ENCODE results near the gene OPRM1.

DNA sequence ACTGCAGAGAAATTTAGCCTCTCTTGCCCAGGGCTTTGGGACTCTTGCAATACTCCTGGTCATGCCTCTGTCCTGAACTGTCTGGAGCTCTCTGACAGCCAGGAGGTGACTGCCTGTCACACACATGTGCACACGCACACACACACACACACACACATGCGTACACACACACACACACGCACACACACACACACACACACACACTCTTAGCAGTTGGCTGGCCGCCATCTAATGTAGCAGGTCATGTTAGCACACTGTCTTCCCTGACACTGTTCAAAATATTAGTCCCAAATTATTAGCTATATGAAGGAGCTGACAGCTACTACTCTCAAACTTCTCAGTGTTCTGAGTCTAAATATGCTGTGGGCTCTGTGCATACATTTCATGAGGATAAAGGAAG, 256.7 kb downstream of the OPRM1 start:
- TF ChIP-seq CTCF (IDR thresholded peaks at IDR 0.05; ENCODE audit: insufficient read depth, low read length) (no peak), POLR2AphosphoS5 (IDR thresholded peaks at IDR 0.05; ENCODE audit: low read depth) (no peak), GABPA (IDR thresholded peaks at IDR 0.05; ENCODE audit: low read depth) (no peak), SPI1 (IDR thresholded peaks at IDR 0.05; ENCODE audit: borderline replicate concordance, low read depth) (no peak)
- TF ChIP-seq, protein P1, sequence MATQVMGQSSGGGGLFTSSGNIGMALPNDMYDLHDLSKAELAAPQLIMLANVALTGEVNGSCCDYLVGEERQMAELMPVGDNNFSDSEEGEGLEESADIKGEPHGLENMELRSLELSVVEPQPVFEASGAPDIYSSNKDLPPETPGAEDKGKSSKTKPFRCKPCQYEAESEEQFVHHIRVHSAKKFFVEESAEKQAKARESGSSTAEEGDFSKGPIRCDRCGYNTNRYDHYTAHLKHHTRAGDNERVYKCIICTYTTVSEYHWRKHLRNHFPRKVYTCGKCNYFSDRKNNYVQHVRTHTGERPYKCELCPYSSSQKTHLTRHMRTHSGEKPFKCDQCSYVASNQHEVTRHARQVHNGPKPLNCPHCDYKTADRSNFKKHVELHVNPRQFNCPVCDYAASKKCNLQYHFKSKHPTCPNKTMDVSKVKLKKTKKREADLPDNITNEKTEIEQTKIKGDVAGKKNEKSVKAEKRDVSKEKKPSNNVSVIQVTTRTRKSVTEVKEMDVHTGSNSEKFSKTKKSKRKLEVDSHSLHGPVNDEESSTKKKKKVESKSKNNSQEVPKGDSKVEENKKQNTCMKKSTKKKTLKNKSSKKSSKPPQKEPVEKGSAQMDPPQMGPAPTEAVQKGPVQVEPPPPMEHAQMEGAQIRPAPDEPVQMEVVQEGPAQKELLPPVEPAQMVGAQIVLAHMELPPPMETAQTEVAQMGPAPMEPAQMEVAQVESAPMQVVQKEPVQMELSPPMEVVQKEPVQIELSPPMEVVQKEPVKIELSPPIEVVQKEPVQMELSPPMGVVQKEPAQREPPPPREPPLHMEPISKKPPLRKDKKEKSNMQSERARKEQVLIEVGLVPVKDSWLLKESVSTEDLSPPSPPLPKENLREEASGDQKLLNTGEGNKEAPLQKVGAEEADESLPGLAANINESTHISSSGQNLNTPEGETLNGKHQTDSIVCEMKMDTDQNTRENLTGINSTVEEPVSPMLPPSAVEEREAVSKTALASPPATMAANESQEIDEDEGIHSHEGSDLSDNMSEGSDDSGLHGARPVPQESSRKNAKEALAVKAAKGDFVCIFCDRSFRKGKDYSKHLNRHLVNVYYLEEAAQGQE (IDR thresholded peaks at IDR 0.05; ENCODE audit: insufficient replicate concordance, low read depth) = no peak

Measured in HL-60 (cell line).